MM.1S (cell line): Measurements from ENCODE around the gene FHIT.

Experiments used
- CTCF ChIP-seq: fragments of 300-600 bp; sonication (generic); IDR thresholded peaks from 2 replicates; pipeline ENCODE4 v1.5.1; 2016; ENCODE audit warnings: antibody characterized with exemption, low read length, mixed read lengths
- EZH2 ChIP-seq: fragments of 300-600 bp; sonication (generic); optimal IDR thresholded peaks from 2 replicates; pipeline ENCODE3; 2017; ENCODE audit warnings: low read depth, mild to moderate bottlenecking, antibody characterized with exemption, low read length, mixed read lengths

- no peak for TF ChIP-seq CTCF
- no peak for TF ChIP-seq EZH2
Observed at GRCh38 chr3:60629816-60630215, 621.4 kb downstream of the FHIT start.
